CD8-positive, alpha-beta memory T cell (primary cell): ENCODE data around the gene CREB3L4. TPM values are rescaled to one million over a fixed set of nuclear protein-coding genes. Genes with fewer than 3 reads are reported as not detected.

ENCODE experiments used
- CTCF ChIA-PET: fragments of 350-600 bp; sonication (Branson Sonifier 250); formaldehyde crosslinking; loops from one replicate; lab custom pipeline; 2021; ENCODE audit warnings: antibody characterized with exemption; lab: Charles Lee
- POLR2A ChIA-PET: fragments of 350-600 bp; sonication (Branson Sonifier 250); formaldehyde crosslinking; loops from one replicate; lab custom pipeline; 2021; ENCODE audit warnings: antibody characterized with exemption; lab: Charles Lee
- DNase-seq, 5 donors: peaks; one replicate each; pipeline versions ENCODE4 v3.0.0 to v3.0.0-alpha.2; 2020 to 2022; ENCODE audit warnings: mixed read lengths in 1 of 5
- H3K27ac ChIP-seq: one replicate; pipeline ENCODE4 v1.7.0; 2013; ENCODE audit warnings: low read depth, mild to moderate bottlenecking, low read length, moderate library complexity
- H3K27me3 ChIP-seq: 2 replicates; pipeline ENCODE4 v1.7.0; 2013; ENCODE audit warnings: low read length, mild to moderate bottlenecking; ENCODE audit not compliant: insufficient read depth, poor library complexity, severe bottlenecking
- H3K36me3 ChIP-seq: 2 replicates; pipeline ENCODE4 v1.7.0; 2013; ENCODE audit warnings: mild to moderate bottlenecking, low read length, moderate library complexity; ENCODE audit not compliant: insufficient read depth
- H3K4me1 ChIP-seq: 2 replicates; pipeline ENCODE4 v1.7.0; 2013; ENCODE audit warnings: mild to moderate bottlenecking, low read length, moderate library complexity; ENCODE audit not compliant: insufficient read depth
- H3K4me3 ChIP-seq: 2 replicates; pipeline ENCODE4 v1.7.0; 2013; ENCODE audit warnings: mild to moderate bottlenecking, low read length
- H3K9me3 ChIP-seq: 2 replicates; pipeline ENCODE4 v1.7.0; 2013; ENCODE audit warnings: mild to moderate bottlenecking, low read length
- H3K27ac Mint-ChIP-seq, 8 donors: one replicate each; pipeline ENCODE4 v1.8.0; 2020 to 2021; ENCODE audit warnings: mixed read lengths in 8 of 8, mild to moderate bottlenecking in 6 of 8, inconsistent platforms in 3 of 8, moderate library complexity in 3 of 8
- H3K27me3 Mint-ChIP-seq, 2 donors: one replicate each; pipeline ENCODE4 v1.8.0; 2020 to 2021; ENCODE audit warnings: mixed read lengths in 2 of 2, mild to moderate bottlenecking in 1 of 2, moderate library complexity in 1 of 2
- H3K36me3 Mint-ChIP-seq, 3 donors: one replicate each; pipeline ENCODE4 v1.8.0; 2020 to 2021; ENCODE audit warnings: mixed read lengths in 3 of 3, inconsistent platforms in 1 of 3, mild to moderate bottlenecking in 1 of 3
- H3K4me1 Mint-ChIP-seq, 3 donors: one replicate each; pipeline ENCODE4 v1.8.0; 2020 to 2021; ENCODE audit warnings: mixed read lengths in 3 of 3, inconsistent platforms in 1 of 3, mild to moderate bottlenecking in 1 of 3
- H3K4me3 Mint-ChIP-seq, 7 donors: one replicate each; pipeline ENCODE4 v1.8.0; 2020 to 2021; ENCODE audit warnings: mixed read lengths in 7 of 7, mild to moderate bottlenecking in 6 of 7, moderate library complexity in 4 of 7, inconsistent platforms in 2 of 7
- H3K9me3 Mint-ChIP-seq, 5 donors: one replicate each; pipeline ENCODE4 v1.8.0; 2020 to 2022; ENCODE audit warnings: mixed read lengths in 5 of 5, mild to moderate bottlenecking in 3 of 5, moderate library complexity in 2 of 5, inconsistent platforms in 1 of 5
- polyA plus RNA-seq: library from polyadenylated mRNA; unstranded; fragments of 300-500 nt; fragmentation: Illumina TruSeq; gene quantifications from one replicate; pipeline ENCODE4 v1.2.3, GENCODE V29; 2021
- total RNA-seq, 2 experiments: library from RNA; stranded (reverse); gene quantifications; one replicate each; pipeline ENCODE4 v1.2.3, GENCODE V29; 2021

The CREB3L4 gene
- total and polyA plus RNA-seq, 3 experiments from 2014 or later = 5.3 to 10.1 (median 10.0) TPM

- Mint-ChIP-seq H3K4me3 (peak overlapping the region in 4 of 7 donors; percentile 19 to 95 (median 68)), H3K9me3 (no peaks in the 10 kb centered on the region), H3K27me3 (no peaks in the 10 kb centered on the region), H3K27ac (peak overlapping the region in 7 of 8 donors; percentile 61 to 98 (median 84)), H3K4me1 (peaks cover 35 to 53% (median 38%) of the 10 kb centered on the region in 3 donors), H3K36me3 (peaks cover 0 to 27% (median 3%) of the 10 kb centered on the region in 3 donors)
- H3K9me3 ChIP-seq = no peaks in the 10 kb centered on the region
- ChIA-PET POLR2A (interaction anchor here (0.7 to 4.3 kb wide), 5 partner anchors 8 to 160 kb away, joined by 3 to 58 read pairs (median 46); partner anchors contain the start of genes CRTC2, DENND4B, JTB and RPS27), CTCF (interaction anchor here (1.0 to 4.9 kb wide), 5 partner anchors 9 to 179 kb away, joined by 3 to 50 read pairs (median 10); partner anchors contain the start of genes CRTC2, DENND4B and JTB)
- H3K36me3 ChIP-seq = peaks cover 6% of the 10 kb centered on the region
- H3K4me1 ChIP-seq = peaks cover 28% of the 10 kb centered on the region
- peak in 1 of 5 donors; percentile 35 for DNase-seq
- H3K27me3 ChIP-seq = no peaks in the 10 kb centered on the region
- H3K4me3 ChIP-seq = no peak overlapping the region
- no peak overlapping the region for H3K27ac ChIP-seq
Observed at GRCh38 chr1:153968972-153969371, 1.3 kb downstream of the CREB3L4 start.

GRCh38 chr1:153970346-153970745, 2.6 kb downstream of the CREB3L4 start:
- Histone ChIP-seq H3K9me3 (no peaks in the 10 kb centered on the region), H3K27me3 (no peaks in the 10 kb centered on the region), H3K4me3 (no peak overlapping the region), H3K27ac (no peak overlapping the region), H3K4me1 (peaks cover 21% of the 10 kb centered on the region), H3K36me3 (peaks cover 18% of the 10 kb centered on the region)
- Mint-ChIP-seq H3K27ac (peak overlapping the region in 3 of 8 donors; percentile 29 to 51 (median 32)), H3K36me3 (peaks cover 0 to 39% (median 5%) of the 10 kb centered on the region in 3 donors), H3K9me3 (no peaks in the 10 kb centered on the region), H3K27me3 (no peaks in the 10 kb centered on the region), H3K4me1 (peaks cover 32 to 55% (median 33%) of the 10 kb centered on the region in 3 donors), H3K4me3 (no peak overlapping the region)
- ChIA-PET CTCF (interaction anchor here (1.4 kb wide), 1 partner anchor 24 kb away, joined by 5 read pairs; the partner anchor contains the start of gene DENND4B), POLR2A (interaction anchor here (0.6 kb wide), 2 partner anchors 13 to 155 kb away, joined by 3 to 4 read pairs; no protein-coding TSS in a partner anchor)
- no peak for DNase-seq

GRCh38 chr1:153973071-153973470, 5.4 kb downstream of the CREB3L4 start:
- peaks cover 0 to 51% (median 10%) of the 10 kb centered on the region in 3 donors for H3K36me3 Mint-ChIP-seq
- Histone ChIP-seq H3K9me3 (no peaks in the 10 kb centered on the region), H3K4me1 (peaks cover 15% of the 10 kb centered on the region), H3K4me3 (no peak overlapping the region), H3K27me3 (no peaks in the 10 kb centered on the region), H3K27ac (no peak overlapping the region), H3K36me3 (peaks cover 26% of the 10 kb centered on the region)
- peak overlapping the region in 1 of 7 donors; percentile 84 for H3K4me3 Mint-ChIP-seq
- peak overlapping the region in 5 of 8 donors; percentile 18 to 91 (median 47) for H3K27ac Mint-ChIP-seq
- no peaks in the 10 kb centered on the region for H3K9me3 Mint-ChIP-seq
- ChIA-PET POLR2A (interaction anchor here (0.6 to 1.7 kb wide), 3 partner anchors 10 to 177 kb away, joined by 3 to 4 read pairs (median 3); partner anchors contain the start of genes DENND4B and SLC39A1), CTCF (interaction anchor here (0.6 to 1.3 kb wide), 2 partner anchors 14 to 1351 kb away, joined by 3 read pairs; no protein-coding TSS in a partner anchor)
- H3K4me1 Mint-ChIP-seq = peaks cover 25 to 49% (median 28%) of the 10 kb centered on the region in 3 donors
- no peak for DNase-seq
- no peaks in the 10 kb centered on the region for H3K27me3 Mint-ChIP-seq

GRCh38 chr1:153973525-153973924, 5.8 kb downstream of the CREB3L4 start:
- peak overlapping the region in 1 of 7 donors; percentile 84 for H3K4me3 Mint-ChIP-seq
- ChIA-PET CTCF (interaction anchor here (0.6 to 1.8 kb wide), 3 partner anchors 11 to 1350 kb away, joined by 3 to 6 read pairs (median 3); partner anchors contain the start of gene SLC39A1), POLR2A (interaction anchor here (0.6 to 1.7 kb wide), 3 partner anchors 10 to 178 kb away, joined by 3 to 4 read pairs (median 3); partner anchors contain the start of genes DENND4B and SLC39A1)
- peaks cover 28 to 52% (median 31%) of the 10 kb centered on the region in 3 donors for H3K4me1 Mint-ChIP-seq
- Histone ChIP-seq H3K4me1 (peaks cover 17% of the 10 kb centered on the region), H3K27me3 (no peaks in the 10 kb centered on the region), H3K9me3 (no peaks in the 10 kb centered on the region), H3K27ac (no peak overlapping the region), H3K4me3 (no peak overlapping the region), H3K36me3 (peaks cover 26% of the 10 kb centered on the region)
- no peaks in the 10 kb centered on the region for H3K9me3 Mint-ChIP-seq
- peak overlapping the region in 5 of 8 donors; percentile 11 to 91 (median 47) for H3K27ac Mint-ChIP-seq
- no peak for DNase-seq
- peaks cover 0 to 51% (median 10%) of the 10 kb centered on the region in 3 donors for H3K36me3 Mint-ChIP-seq
- no peaks in the 10 kb centered on the region for H3K27me3 Mint-ChIP-seq

DNA sequence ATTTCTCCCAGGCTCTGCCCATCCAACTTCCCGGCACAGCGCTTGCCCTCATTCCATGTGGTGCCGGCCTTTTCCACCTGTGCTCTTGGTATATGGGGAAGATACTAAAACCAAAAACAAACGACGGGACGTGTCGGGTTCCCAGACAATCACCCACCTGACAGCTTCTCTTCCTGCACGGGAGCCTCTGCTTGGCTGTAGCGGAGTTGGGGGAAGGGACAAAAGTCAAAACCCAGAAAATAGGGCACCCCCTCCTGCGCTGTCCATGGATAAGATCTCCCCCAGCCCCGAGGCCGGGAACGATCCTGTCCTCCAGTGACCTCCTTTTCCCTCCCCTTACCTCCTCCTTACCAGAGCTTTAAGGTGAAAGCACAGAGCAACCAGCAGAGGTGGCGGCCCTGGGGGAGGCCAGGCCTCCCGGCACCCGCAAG, 9.1 kb downstream of the CREB3L4 start:
- Mint-ChIP-seq H3K27me3 (peaks cover 0 to 1% of the 10 kb centered on the region in 2 donors), H3K9me3 (no peaks in the 10 kb centered on the region), H3K27ac (peak overlapping the region; percentile 88 to 99 (median 96)), H3K4me1 (peaks cover 31 to 46% (median 33%) of the 10 kb centered on the region in 3 donors), H3K36me3 (peaks cover 0 to 51% (median 10%) of the 10 kb centered on the region in 3 donors), H3K4me3 (peak overlapping the region; percentile 91 to 99 (median 98))
- H3K9me3 ChIP-seq = no peaks in the 10 kb centered on the region
- no peaks in the 10 kb centered on the region for H3K27me3 ChIP-seq
- DNase-seq = no peak
- ChIA-PET CTCF (interaction anchor here (1.2 to 5.5 kb wide), 8 partner anchors 9 to 405 kb away, joined by 3 to 40 read pairs (median 8); partner anchors contain the start of genes CREB3L4, CRTC2, DENND4B and RAB13), POLR2A (interaction anchor here (1.0 to 5.1 kb wide), 13 partner anchors 10 to 193 kb away, joined by 3 to 58 read pairs (median 5); partner anchors contain the start of genes CREB3L4, CRTC2, DENND4B and GATAD2B)
- peak overlapping the region; percentile 88 for H3K27ac ChIP-seq
- peak overlapping the region; percentile 93 for H3K4me3 ChIP-seq
- peaks cover 26% of the 10 kb centered on the region for H3K36me3 ChIP-seq
- peaks cover 18% of the 10 kb centered on the region for H3K4me1 ChIP-seq

DNA sequence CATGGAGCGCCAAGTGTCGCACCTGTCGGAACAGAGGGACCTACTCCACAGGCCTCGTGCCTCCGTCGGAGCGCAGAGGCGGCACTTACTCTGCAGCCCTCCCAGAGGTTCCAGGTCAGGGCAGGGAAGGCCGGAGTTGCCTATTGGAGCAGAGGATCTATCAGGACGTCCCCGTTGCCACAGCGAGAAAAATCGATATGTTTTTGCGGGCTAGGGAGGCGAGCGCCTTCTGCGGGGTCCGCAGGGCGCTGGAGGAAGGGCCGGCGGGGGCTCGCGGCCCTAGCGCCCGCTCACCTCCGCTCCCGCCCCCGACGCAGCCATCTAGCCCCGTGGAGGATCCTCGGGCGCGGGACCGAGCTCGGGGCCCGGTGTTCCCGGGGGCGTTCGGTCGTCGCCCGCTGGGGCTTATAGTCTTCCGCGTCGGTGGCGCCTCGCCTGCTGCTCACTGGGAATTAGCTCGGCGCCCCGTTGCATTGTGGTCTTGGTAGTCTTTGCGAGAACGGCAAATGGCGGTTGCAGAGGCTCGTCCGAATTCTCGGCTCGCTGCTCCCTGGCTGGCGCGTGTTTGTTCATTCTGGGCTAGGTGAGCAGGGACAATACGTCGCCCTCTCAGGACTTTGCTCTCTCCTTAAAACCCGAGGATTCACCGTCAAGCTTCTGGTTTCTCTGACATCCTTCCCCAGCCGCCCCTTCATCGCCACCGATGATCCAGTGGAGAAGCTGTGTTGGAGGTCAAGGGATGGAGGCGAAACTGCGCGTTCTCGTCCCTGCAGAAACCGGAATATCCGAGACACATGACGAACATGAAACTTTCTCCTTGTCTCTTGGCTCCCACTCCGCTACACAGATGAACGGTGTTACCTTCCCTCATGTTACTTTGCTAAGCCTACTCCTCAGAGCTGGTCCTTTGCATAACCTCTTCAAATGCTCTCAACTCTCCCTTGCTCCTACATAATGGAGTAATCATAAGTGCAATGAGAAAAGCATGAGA, 9.8 kb downstream of the CREB3L4 start, which contains the start of gene JTB:
Gene JTB (minus strand): TSS at position 425 of the 991 bp plus-strand sequence. CDS start 422 bp downstream, at position 3.
- CTCF ChIA-PET = interaction anchor here (1.2 to 5.5 kb wide), 9 partner anchors 9 to 406 kb away, joined by 3 to 40 read pairs (median 6); partner anchors contain the start of genes CREB3L4, CRTC2, DENND4B and RAB13
- peaks cover 0 to 1% of the 10 kb centered on the region in 2 donors for H3K27me3 Mint-ChIP-seq

More for the DNA sequence above, 9.8 kb downstream of the CREB3L4 start, which contains the start of gene JTB:
- Histone ChIP-seq H3K9me3 (no peaks in the 10 kb centered on the region), H3K27ac (peak within 1 kb of the TSS; percentile 88), H3K4me1 (peaks cover 18% of the 10 kb centered on the region), H3K27me3 (no peaks in the 10 kb centered on the region), H3K36me3 (peaks cover 26% of the 10 kb centered on the region), H3K4me3 (peak within 1 kb of the TSS; percentile 93)
- POLR2A ChIA-PET = interaction anchor here (0.5 to 5.1 kb wide), 16 partner anchors 9 to 1586 kb away, joined by 3 to 58 read pairs (median 4); partner anchors contain the start of genes CREB3L4, CRTC2, DENND4B and GATAD2B
- Mint-ChIP-seq H3K27ac (peak within 1 kb of the TSS; percentile 88 to 100 (median 96)), H3K4me1 (peaks cover 28 to 39% (median 30%) of the 10 kb centered on the region in 3 donors), H3K36me3 (peaks cover 0 to 50% (median 10%) of the 10 kb centered on the region in 3 donors), H3K4me3 (peak within 1 kb of the TSS; percentile 91 to 99 (median 98)), H3K9me3 (no peaks in the 10 kb centered on the region)
- peak; percentile 74 to 90 (median 81) for DNase-seq
